Panc1 (cell line): ENCODE measurements around the gene TRAPPC10.

Experiments used
- POLR2AphosphoS5 ChIP-seq: IDR thresholded peaks from 2 replicates; pipeline ENCODE4 v1.6.1; 2012; ENCODE audit warnings: mild to moderate bottlenecking, low read depth, low read length, moderate library complexity
- TCF7L2 ChIP-seq: IDR thresholded peaks from 2 replicates; pipeline ENCODE4 v1.6.1; 2011; ENCODE audit warnings: mild to moderate bottlenecking, low read depth, low read length, inconsistent platforms
- TF ChIP-seq, protein P1 (sequence below): fragments of 450-650 bp; IDR thresholded peaks from 2 replicates; pipeline ENCODE4 v1.5.1; 2017; ENCODE audit warnings: mild to moderate bottlenecking
- TF ChIP-seq, protein P2 (sequence below), 2 experiments: IDR thresholded peaks; 2 replicates each; pipeline ENCODE4 v1.6.1; 2011 to 2012; ENCODE audit warnings: low read depth in 2 of 2, control low read depth in 1 of 2, low read length in 1 of 2, mild to moderate bottlenecking in 1 of 2, moderate library complexity in 1 of 2; ENCODE audit not compliant: insufficient read depth in 1 of 2

DNA sequence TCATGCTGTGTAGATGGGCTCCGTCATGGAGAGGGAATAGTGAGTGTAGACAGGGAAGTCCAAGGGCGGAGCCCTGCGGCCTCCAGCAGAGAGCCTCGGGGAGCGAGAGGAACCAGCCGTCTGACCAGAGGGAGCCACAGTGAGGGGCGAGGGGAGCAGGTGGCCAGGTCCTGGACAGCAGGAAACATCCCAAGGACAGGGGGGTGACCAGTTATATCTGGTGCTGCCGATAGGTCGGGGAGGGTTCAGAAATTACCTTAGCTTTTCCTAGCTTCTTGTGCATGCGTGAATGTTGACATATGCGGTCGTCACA lies 46.5 kb downstream of the TRAPPC10 start:
- TF ChIP-seq POLR2AphosphoS5 (no peak), TCF7L2 (no peak)
- TF ChIP-seq, protein P1, sequence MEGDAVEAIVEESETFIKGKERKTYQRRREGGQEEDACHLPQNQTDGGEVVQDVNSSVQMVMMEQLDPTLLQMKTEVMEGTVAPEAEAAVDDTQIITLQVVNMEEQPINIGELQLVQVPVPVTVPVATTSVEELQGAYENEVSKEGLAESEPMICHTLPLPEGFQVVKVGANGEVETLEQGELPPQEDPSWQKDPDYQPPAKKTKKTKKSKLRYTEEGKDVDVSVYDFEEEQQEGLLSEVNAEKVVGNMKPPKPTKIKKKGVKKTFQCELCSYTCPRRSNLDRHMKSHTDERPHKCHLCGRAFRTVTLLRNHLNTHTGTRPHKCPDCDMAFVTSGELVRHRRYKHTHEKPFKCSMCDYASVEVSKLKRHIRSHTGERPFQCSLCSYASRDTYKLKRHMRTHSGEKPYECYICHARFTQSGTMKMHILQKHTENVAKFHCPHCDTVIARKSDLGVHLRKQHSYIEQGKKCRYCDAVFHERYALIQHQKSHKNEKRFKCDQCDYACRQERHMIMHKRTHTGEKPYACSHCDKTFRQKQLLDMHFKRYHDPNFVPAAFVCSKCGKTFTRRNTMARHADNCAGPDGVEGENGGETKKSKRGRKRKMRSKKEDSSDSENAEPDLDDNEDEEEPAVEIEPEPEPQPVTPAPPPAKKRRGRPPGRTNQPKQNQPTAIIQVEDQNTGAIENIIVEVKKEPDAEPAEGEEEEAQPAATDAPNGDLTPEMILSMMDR: no peak
- TF ChIP-seq, protein P2, sequence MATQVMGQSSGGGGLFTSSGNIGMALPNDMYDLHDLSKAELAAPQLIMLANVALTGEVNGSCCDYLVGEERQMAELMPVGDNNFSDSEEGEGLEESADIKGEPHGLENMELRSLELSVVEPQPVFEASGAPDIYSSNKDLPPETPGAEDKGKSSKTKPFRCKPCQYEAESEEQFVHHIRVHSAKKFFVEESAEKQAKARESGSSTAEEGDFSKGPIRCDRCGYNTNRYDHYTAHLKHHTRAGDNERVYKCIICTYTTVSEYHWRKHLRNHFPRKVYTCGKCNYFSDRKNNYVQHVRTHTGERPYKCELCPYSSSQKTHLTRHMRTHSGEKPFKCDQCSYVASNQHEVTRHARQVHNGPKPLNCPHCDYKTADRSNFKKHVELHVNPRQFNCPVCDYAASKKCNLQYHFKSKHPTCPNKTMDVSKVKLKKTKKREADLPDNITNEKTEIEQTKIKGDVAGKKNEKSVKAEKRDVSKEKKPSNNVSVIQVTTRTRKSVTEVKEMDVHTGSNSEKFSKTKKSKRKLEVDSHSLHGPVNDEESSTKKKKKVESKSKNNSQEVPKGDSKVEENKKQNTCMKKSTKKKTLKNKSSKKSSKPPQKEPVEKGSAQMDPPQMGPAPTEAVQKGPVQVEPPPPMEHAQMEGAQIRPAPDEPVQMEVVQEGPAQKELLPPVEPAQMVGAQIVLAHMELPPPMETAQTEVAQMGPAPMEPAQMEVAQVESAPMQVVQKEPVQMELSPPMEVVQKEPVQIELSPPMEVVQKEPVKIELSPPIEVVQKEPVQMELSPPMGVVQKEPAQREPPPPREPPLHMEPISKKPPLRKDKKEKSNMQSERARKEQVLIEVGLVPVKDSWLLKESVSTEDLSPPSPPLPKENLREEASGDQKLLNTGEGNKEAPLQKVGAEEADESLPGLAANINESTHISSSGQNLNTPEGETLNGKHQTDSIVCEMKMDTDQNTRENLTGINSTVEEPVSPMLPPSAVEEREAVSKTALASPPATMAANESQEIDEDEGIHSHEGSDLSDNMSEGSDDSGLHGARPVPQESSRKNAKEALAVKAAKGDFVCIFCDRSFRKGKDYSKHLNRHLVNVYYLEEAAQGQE (IDR thresholded peaks at IDR 0.05; ENCODE audit: insufficient read depth in 1 of 2, low read depth in 2 of 2, low read length in 1 of 2): no peak
